ENCODE data around the gene SPTLC2.
"Not testable (repeated sequence)": the region's sequence is repeated elsewhere in the genome, so short reads cannot be mapped to it uniquely, and the experiment has no call there.

The SPTLC2 gene

GRCh38 chr14:77529963-77530362, 86.5 kb downstream of the SPTLC2 start:
- Histone ChIP-seq H3K4me1 (ENCODE audit: control insufficient read depth, insufficient read depth, low read length) (no peaks in the 10 kb centered on the region), H3K27me3 (ENCODE audit: control insufficient read depth, insufficient read depth, low read length) (no peaks in the 10 kb centered on the region), H3K9ac (ENCODE audit: low read length) (no peak overlapping the region), H3K4me3 (ENCODE audit: low read length) (no peak overlapping the region), H3K27ac (ENCODE audit: low read depth, low read length) (no peak overlapping the region), H3K36me3 (ENCODE audit: control insufficient read depth, insufficient read depth, low read length) (no peaks in the 10 kb centered on the region)

- Histone ChIP-seq H3K4me3 (ENCODE audit: low read length) (no peak overlapping the region), H3K27me3 (ENCODE audit: control insufficient read depth, insufficient read depth, low read length) (no peaks in the 10 kb centered on the region), H3K4me1 (ENCODE audit: control insufficient read depth, insufficient read depth, low read length) (no peaks in the 10 kb centered on the region), H3K9ac (ENCODE audit: low read length) (no peak overlapping the region), H3K36me3 (ENCODE audit: control insufficient read depth, insufficient read depth, low read length) (no peaks in the 10 kb centered on the region), H3K27ac (ENCODE audit: low read depth, low read length) (no peak overlapping the region)
Measured at GRCh38 chr14:77529213-77529612, 87.2 kb downstream of the SPTLC2 start.

- H3K4me1 ChIP-seq (ENCODE audit: control insufficient read depth, insufficient read depth, low read length); H3K27ac ChIP-seq (ENCODE audit: low read depth, low read length); H3K27me3 ChIP-seq (ENCODE audit: control insufficient read depth, insufficient read depth, low read length); H3K36me3 ChIP-seq (ENCODE audit: control insufficient read depth, insufficient read depth, low read length); H3K4me3 ChIP-seq (ENCODE audit: low read length); H3K9ac ChIP-seq (ENCODE audit: low read length): not testable (repeated sequence)
Measured at GRCh38 chr14:77528701-77529100, 87.7 kb downstream of the SPTLC2 start.

- Histone ChIP-seq H3K4me1 (ENCODE audit: control insufficient read depth, insufficient read depth, low read length) (no peaks in the 10 kb centered on the region), H3K27me3 (ENCODE audit: control insufficient read depth, insufficient read depth, low read length) (no peaks in the 10 kb centered on the region), H3K4me3 (ENCODE audit: low read length) (no peak overlapping the region), H3K9ac (ENCODE audit: low read length) (no peak overlapping the region), H3K27ac (ENCODE audit: low read depth, low read length) (no peak overlapping the region), H3K36me3 (ENCODE audit: control insufficient read depth, insufficient read depth, low read length) (peaks cover under 1% of the 10 kb centered on the region)
Measured at GRCh38 chr14:77526266-77526665, 90.2 kb downstream of the SPTLC2 start.

GRCh38 chr14:77524536-77524935, 91.9 kb downstream of the SPTLC2 start:
- H3K27ac ChIP-seq (ENCODE audit: low read depth, low read length): no peak overlapping the region
- H3K4me1 ChIP-seq (ENCODE audit: control insufficient read depth, insufficient read depth, low read length): no peaks in the 10 kb centered on the region
- no peak overlapping the region for H3K4me3 ChIP-seq (ENCODE audit: low read length)
- no peak overlapping the region for H3K9ac ChIP-seq (ENCODE audit: low read length)
- H3K36me3 ChIP-seq (ENCODE audit: control insufficient read depth, insufficient read depth, low read length): peaks cover 8% of the 10 kb centered on the region
- no peaks in the 10 kb centered on the region for H3K27me3 ChIP-seq (ENCODE audit: control insufficient read depth, insufficient read depth, low read length)

- H3K27ac ChIP-seq (ENCODE audit: low read depth, low read length): no peak overlapping the region
- H3K27me3 ChIP-seq (ENCODE audit: control insufficient read depth, insufficient read depth, low read length): no peaks in the 10 kb centered on the region
- no peaks in the 10 kb centered on the region for H3K4me1 ChIP-seq (ENCODE audit: control insufficient read depth, insufficient read depth, low read length)
- H3K9ac ChIP-seq (ENCODE audit: low read length): no peak overlapping the region
- peaks cover 11% of the 10 kb centered on the region for H3K36me3 ChIP-seq (ENCODE audit: control insufficient read depth, insufficient read depth, low read length)
- H3K4me3 ChIP-seq (ENCODE audit: low read length): no peak overlapping the region
Measured at GRCh38 chr14:77523109-77523508, 93.3 kb downstream of the SPTLC2 start.

- Histone ChIP-seq H3K27me3 (ENCODE audit: control insufficient read depth, insufficient read depth, low read length) (no peaks in the 10 kb centered on the region), H3K4me3 (ENCODE audit: low read length) (no peak overlapping the region), H3K9ac (ENCODE audit: low read length) (no peak overlapping the region), H3K36me3 (ENCODE audit: control insufficient read depth, insufficient read depth, low read length) (peaks cover 11% of the 10 kb centered on the region), H3K4me1 (ENCODE audit: control insufficient read depth, insufficient read depth, low read length) (no peaks in the 10 kb centered on the region), H3K27ac (ENCODE audit: low read depth, low read length) (no peak overlapping the region)
Measured at GRCh38 chr14:77520555-77520954, 95.9 kb downstream of the SPTLC2 start.

GRCh38 chr14:77516126-77516525, 100.3 kb downstream of the SPTLC2 start:
- H3K27ac ChIP-seq (ENCODE audit: low read depth, low read length): no peak overlapping the region
- H3K27me3 ChIP-seq (ENCODE audit: control insufficient read depth, insufficient read depth, low read length): no peaks in the 10 kb centered on the region
- no peak overlapping the region for H3K9ac ChIP-seq (ENCODE audit: low read length)
- no peaks in the 10 kb centered on the region for H3K4me1 ChIP-seq (ENCODE audit: control insufficient read depth, insufficient read depth, low read length)
- H3K36me3 ChIP-seq (ENCODE audit: control insufficient read depth, insufficient read depth, low read length): peaks cover 19% of the 10 kb centered on the region
- H3K4me3 ChIP-seq (ENCODE audit: low read length): no peak overlapping the region

- Histone ChIP-seq H3K36me3 (ENCODE audit: control insufficient read depth, insufficient read depth, low read length) (peaks cover 9% of the 10 kb centered on the region), H3K27ac (ENCODE audit: low read depth, low read length) (no peak overlapping the region), H3K4me1 (ENCODE audit: control insufficient read depth, insufficient read depth, low read length) (no peaks in the 10 kb centered on the region), H3K9ac (ENCODE audit: low read length) (no peak overlapping the region), H3K4me3 (ENCODE audit: low read length) (no peak overlapping the region), H3K27me3 (ENCODE audit: control insufficient read depth, insufficient read depth, low read length) (no peaks in the 10 kb centered on the region)
Measured at GRCh38 chr14:77511486-77512162, 104.8 kb downstream of the SPTLC2 start.

GRCh38 chr14:77509366-77509765, 107.1 kb downstream of the SPTLC2 start:
- Histone ChIP-seq H3K27me3 (ENCODE audit: control insufficient read depth, insufficient read depth, low read length) (no peaks in the 10 kb centered on the region), H3K36me3 (ENCODE audit: control insufficient read depth, insufficient read depth, low read length) (peaks cover 9% of the 10 kb centered on the region)

GRCh38 chr14:77508876-77509275, 107.6 kb downstream of the SPTLC2 start:
- H3K9ac ChIP-seq (ENCODE audit: low read length): no peak overlapping the region
- H3K36me3 ChIP-seq (ENCODE audit: control insufficient read depth, insufficient read depth, low read length): peaks cover 6% of the 10 kb centered on the region
- H3K27me3 ChIP-seq (ENCODE audit: control insufficient read depth, insufficient read depth, low read length): no peaks in the 10 kb centered on the region

More at GRCh38 chr14:77509366-77509765, 107.1 kb downstream of the SPTLC2 start:
- no peak overlapping the region for H3K27ac ChIP-seq (ENCODE audit: low read depth, low read length)
- H3K9ac ChIP-seq (ENCODE audit: low read length): no peak overlapping the region
- no peak overlapping the region for H3K4me3 ChIP-seq (ENCODE audit: low read length)
- no peaks in the 10 kb centered on the region for H3K4me1 ChIP-seq (ENCODE audit: control insufficient read depth, insufficient read depth, low read length)

GRCh38 chr14:77508249-77508648, 108.2 kb downstream of the SPTLC2 start:
- peaks cover 6% of the 10 kb centered on the region for H3K36me3 ChIP-seq (ENCODE audit: control insufficient read depth, insufficient read depth, low read length)
- H3K4me1 ChIP-seq (ENCODE audit: control insufficient read depth, insufficient read depth, low read length): no peaks in the 10 kb centered on the region
- no peak overlapping the region for H3K9ac ChIP-seq (ENCODE audit: low read length)
- H3K4me3 ChIP-seq (ENCODE audit: low read length): no peak overlapping the region
- H3K27me3 ChIP-seq (ENCODE audit: control insufficient read depth, insufficient read depth, low read length): no peaks in the 10 kb centered on the region
- H3K27ac ChIP-seq (ENCODE audit: low read depth, low read length): no peak overlapping the region

More at GRCh38 chr14:77508876-77509275, 107.6 kb downstream of the SPTLC2 start:
- H3K4me3 ChIP-seq (ENCODE audit: low read length): no peak overlapping the region
- H3K27ac ChIP-seq (ENCODE audit: low read depth, low read length): no peak overlapping the region
- no peaks in the 10 kb centered on the region for H3K4me1 ChIP-seq (ENCODE audit: control insufficient read depth, insufficient read depth, low read length)

- Histone ChIP-seq H3K9ac (ENCODE audit: low read length) (no peak overlapping the region), H3K4me3 (ENCODE audit: low read length) (no peak overlapping the region), H3K27me3 (ENCODE audit: control insufficient read depth, insufficient read depth, low read length) (no peaks in the 10 kb centered on the region), H3K27ac (ENCODE audit: low read depth, low read length) (no peak overlapping the region), H3K36me3 (ENCODE audit: control insufficient read depth, insufficient read depth, low read length) (peaks cover 6% of the 10 kb centered on the region), H3K4me1 (ENCODE audit: control insufficient read depth, insufficient read depth, low read length) (no peaks in the 10 kb centered on the region)
Measured at GRCh38 chr14:77507762-77508161, 108.7 kb downstream of the SPTLC2 start.

Measured in rectal smooth muscle tissue (tissue), 1 donor.